Measurements from ENCODE around the gene AEN.
A peak's percentile ranks its signal among the peaks of the same experiment; 100 is the strongest.

Gene AEN

GRCh38 chr15:88620995-88621772, at the start of gene AEN:
TSS of gene AEN (plus strand) at chr15:88621340. CDS start at chr15:88626210, 4,870 bp downstream.
- peak; percentile 93 to 94 for DNase-seq

- DNase-seq = no peak
Measured at GRCh38 chr15:88571852-88572259, 49.3 kb upstream of the AEN start.

GRCh38 chr15:88574077-88574476, 47.1 kb upstream of the AEN start:
- no peak for DNase-seq

GRCh38 chr15:88574655-88575054, 46.5 kb upstream of the AEN start:
- no peak for DNase-seq

GRCh38 chr15:88579322-88579721, 41.8 kb upstream of the AEN start:
- no peak for DNase-seq

GRCh38 chr15:88580532-88580931, 40.6 kb upstream of the AEN start:
- DNase-seq = no peak

GRCh38 chr15:88586401-88587162, 34.6 kb upstream of the AEN start:
- no peak for DNase-seq

- no peak for DNase-seq
Measured at GRCh38 chr15:88590759-88591158, 30.4 kb upstream of the AEN start.

GRCh38 chr15:88591384-88591783, 29.8 kb upstream of the AEN start:
- DNase-seq = no peak

GRCh38 chr15:88603885-88604284, 17.3 kb upstream of the AEN start:
- no peak for DNase-seq

- no peak for DNase-seq
Measured at GRCh38 chr15:88604381-88605188, 16.6 kb upstream of the AEN start.

GRCh38 chr15:88605189-88606069, 15.7 kb upstream of the AEN start:
- peak in 1 of 2 experiments; percentile 41 for DNase-seq

GRCh38 chr15:88606070-88606794, 14.9 kb upstream of the AEN start:
- DNase-seq = no peak

- DNase-seq = no peak
Measured at GRCh38 chr15:88607951-88608350, 13.2 kb upstream of the AEN start.

- no peak for DNase-seq
Measured at GRCh38 chr15:88608607-88609181, 12.4 kb upstream of the AEN start.

- DNase-seq = no peak
Measured at GRCh38 chr15:88609344-88610090, 11.6 kb upstream of the AEN start.

- DNase-seq = no peak
Measured at GRCh38 chr15:88610701-88611231, 10.4 kb upstream of the AEN start.

- DNase-seq = no peak
Measured at GRCh38 chr15:88612186-88612796, 8.8 kb upstream of the AEN start.

- no peak for DNase-seq
Measured at GRCh38 chr15:88613074-88613944, 7.8 kb upstream of the AEN start.

All from activated CD4-positive, alpha-beta T cell treated with anti-CD3 and anti-CD28 coated beads, Interleukin-2, amount 50 U/mL, for 4 hours (primary cell).